ENCODE data around the gene PRDX6. TPM values are rescaled to one million over a fixed set of nuclear protein-coding genes. Genes with fewer than 3 reads are reported as not detected.

PRDX6 gene
- polyA plus RNA-seq, 1 experiment: 885 TPM

- POLR2A ChIA-PET: no interaction called here
- CTCF ChIA-PET: no interaction called here
Measured at GRCh38 chr1:173444757-173445156, 32.4 kb upstream of the PRDX6 start.

GRCh38 chr1:173445164-173445563 lies 32.0 kb upstream of the PRDX6 start:
- TF ChIP-seq, protein P1, sequence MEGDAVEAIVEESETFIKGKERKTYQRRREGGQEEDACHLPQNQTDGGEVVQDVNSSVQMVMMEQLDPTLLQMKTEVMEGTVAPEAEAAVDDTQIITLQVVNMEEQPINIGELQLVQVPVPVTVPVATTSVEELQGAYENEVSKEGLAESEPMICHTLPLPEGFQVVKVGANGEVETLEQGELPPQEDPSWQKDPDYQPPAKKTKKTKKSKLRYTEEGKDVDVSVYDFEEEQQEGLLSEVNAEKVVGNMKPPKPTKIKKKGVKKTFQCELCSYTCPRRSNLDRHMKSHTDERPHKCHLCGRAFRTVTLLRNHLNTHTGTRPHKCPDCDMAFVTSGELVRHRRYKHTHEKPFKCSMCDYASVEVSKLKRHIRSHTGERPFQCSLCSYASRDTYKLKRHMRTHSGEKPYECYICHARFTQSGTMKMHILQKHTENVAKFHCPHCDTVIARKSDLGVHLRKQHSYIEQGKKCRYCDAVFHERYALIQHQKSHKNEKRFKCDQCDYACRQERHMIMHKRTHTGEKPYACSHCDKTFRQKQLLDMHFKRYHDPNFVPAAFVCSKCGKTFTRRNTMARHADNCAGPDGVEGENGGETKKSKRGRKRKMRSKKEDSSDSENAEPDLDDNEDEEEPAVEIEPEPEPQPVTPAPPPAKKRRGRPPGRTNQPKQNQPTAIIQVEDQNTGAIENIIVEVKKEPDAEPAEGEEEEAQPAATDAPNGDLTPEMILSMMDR (IDR thresholded peaks at IDR 0.05; ENCODE audit: insufficient read depth, low read depth, low read length): no peak
- POLR2A ChIA-PET: no interaction called here
- Histone ChIP-seq H3K27me3 (ENCODE audit: control insufficient read depth, insufficient read depth, low read length) (no peaks in the 10 kb centered on the region), H3K36me3 (ENCODE audit: control insufficient read depth, insufficient read depth, low read length) (no peaks in the 10 kb centered on the region), H3K4me3 (ENCODE audit: low read depth, low read length) (no peak overlapping the region)
- no peak for DNase-seq (ENCODE audit: low read depth)
- CTCF ChIA-PET: no interaction called here

More at GRCh38 chr1:173444757-173445156, 32.4 kb upstream of the PRDX6 start:
- Histone ChIP-seq H3K27me3 (ENCODE audit: control insufficient read depth, insufficient read depth, low read length) (no peaks in the 10 kb centered on the region), H3K4me3 (ENCODE audit: low read depth, low read length) (no peak overlapping the region), H3K36me3 (ENCODE audit: control insufficient read depth, insufficient read depth, low read length) (no peaks in the 10 kb centered on the region)
- TF ChIP-seq, protein P1 (IDR thresholded peaks at IDR 0.05; ENCODE audit: insufficient read depth, low read depth, low read length): no peak
- no peak for DNase-seq (ENCODE audit: low read depth)

DNA sequence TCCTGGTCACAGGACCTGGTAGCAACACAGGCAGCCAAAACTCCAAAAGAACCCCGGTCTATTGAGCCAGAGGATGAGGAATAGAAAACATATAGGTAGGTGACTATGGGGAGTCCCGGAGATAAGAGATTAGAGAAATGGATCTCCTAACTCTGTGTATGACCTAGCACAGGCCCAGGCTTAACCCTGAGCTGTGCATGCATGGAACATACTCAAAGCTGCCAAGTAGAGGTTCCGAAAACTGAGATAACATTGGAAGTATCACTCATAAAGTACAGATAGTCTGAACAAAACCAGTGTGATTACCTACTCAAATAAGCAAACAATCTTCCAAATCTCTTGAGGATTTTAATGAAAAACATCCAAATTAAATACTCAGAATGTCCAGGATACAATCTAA lies 31.5 kb upstream of the PRDX6 start:
- no peak for DNase-seq (ENCODE audit: low read depth)
- CTCF ChIA-PET: no interaction called here
- Histone ChIP-seq H3K36me3 (ENCODE audit: control insufficient read depth, insufficient read depth, low read length) (no peaks in the 10 kb centered on the region), H3K4me3 (ENCODE audit: low read depth, low read length) (no peak overlapping the region), H3K27me3 (ENCODE audit: control insufficient read depth, insufficient read depth, low read length) (no peaks in the 10 kb centered on the region)
- TF ChIP-seq, protein P1 (IDR thresholded peaks at IDR 0.05; ENCODE audit: insufficient read depth, low read depth, low read length): no peak
- POLR2A ChIA-PET: no interaction called here

GRCh38 chr1:173447224-173447623 lies 29.9 kb upstream of the PRDX6 start:
- ChIA-PET CTCF (interaction anchor here (1.2 to 1.3 kb wide), 2 partner anchors 17 to 144 kb away, joined by 3 to 6 read pairs; no protein-coding TSS in a partner anchor), POLR2A (no interaction called here)
- TF ChIP-seq, protein P1 (IDR thresholded peaks at IDR 0.05; ENCODE audit: insufficient read depth, low read depth, low read length): no peak
- no peak for DNase-seq (ENCODE audit: low read depth)
- Histone ChIP-seq H3K36me3 (ENCODE audit: control insufficient read depth, insufficient read depth, low read length) (no peaks in the 10 kb centered on the region), H3K4me3 (ENCODE audit: low read depth, low read length) (no peak overlapping the region), H3K27me3 (ENCODE audit: control insufficient read depth, insufficient read depth, low read length) (no peaks in the 10 kb centered on the region)

- no peak for DNase-seq (ENCODE audit: low read depth)
- CTCF ChIA-PET: no interaction called here
- TF ChIP-seq, protein P1 (IDR thresholded peaks at IDR 0.05; ENCODE audit: insufficient read depth, low read depth, low read length): no peak
Measured at GRCh38 chr1:173448945-173449344, 28.2 kb upstream of the PRDX6 start.

More at GRCh38 chr1:173448945-173449344, 28.2 kb upstream of the PRDX6 start:
- POLR2A ChIA-PET: no interaction called here
- Histone ChIP-seq H3K4me3 (ENCODE audit: low read depth, low read length) (no peak overlapping the region), H3K27me3 (ENCODE audit: control insufficient read depth, insufficient read depth, low read length) (no peaks in the 10 kb centered on the region), H3K36me3 (ENCODE audit: control insufficient read depth, insufficient read depth, low read length) (no peaks in the 10 kb centered on the region)

Data from BJ (cell line).